ENCODE results near the gene DOLPP1. TPM values are rescaled to one million over a fixed set of nuclear protein-coding genes. Genes with fewer than 3 reads are reported as not detected.
A peak's percentile ranks its signal among the peaks of the same experiment; 100 is the strongest.

The DOLPP1 gene
- total RNA-seq, 1 experiment from 2014 or later = 30.4 TPM

DNA sequence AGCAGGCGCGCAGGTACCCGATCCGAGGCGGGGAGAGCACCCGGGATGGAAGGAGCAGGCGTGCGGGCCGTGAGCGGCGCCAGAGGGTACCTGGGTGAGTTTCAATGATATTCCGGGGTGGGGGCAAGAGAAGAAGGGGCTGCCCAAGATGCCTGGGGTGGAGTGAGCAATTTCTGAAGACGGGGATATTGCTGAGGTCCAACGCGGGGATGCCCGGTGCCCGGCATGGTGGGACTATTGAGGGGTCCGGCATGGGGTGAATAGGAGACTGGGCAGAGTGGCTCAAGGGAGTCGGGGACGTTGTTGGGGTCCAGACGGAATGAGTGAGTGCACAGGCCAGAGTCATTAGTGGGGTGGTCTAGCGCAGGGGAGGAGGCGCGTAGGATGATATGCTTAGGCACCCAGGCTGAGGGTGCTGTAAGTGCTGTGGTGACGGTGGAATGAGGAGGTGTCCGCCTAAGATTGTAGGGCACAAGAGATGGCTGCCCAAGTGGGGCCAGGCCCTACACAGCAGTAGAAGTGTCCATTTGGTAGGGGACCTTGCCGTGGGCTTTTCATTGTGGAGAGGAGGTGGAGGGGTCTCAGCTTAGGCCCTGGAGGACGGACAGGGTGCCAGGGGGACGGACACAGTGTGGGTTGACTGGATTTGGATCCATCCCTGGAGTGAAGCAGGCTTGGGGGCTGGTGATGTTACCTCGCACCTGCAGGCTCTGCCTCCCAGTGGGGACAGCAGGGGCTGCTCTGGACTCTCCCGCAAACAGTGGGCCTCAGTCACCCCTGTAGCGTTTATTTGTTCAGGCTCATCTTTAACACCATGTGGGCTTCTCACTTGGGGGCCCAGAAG lies 43.8 kb upstream of the DOLPP1 start:
- peak overlapping the region; percentile 97 for H3K4me3 ChIP-seq (ENCODE audit: low read depth, low read length, poor library complexity, severe bottlenecking)
- ChIA-PET CTCF (no interaction called here), POLR2A (ENCODE audit: low non-redundant PET) (interaction anchor here (0.7 kb wide), 1 partner anchor 10 kb away, joined by 4 read pairs; no protein-coding TSS in a partner anchor)
- H3K4me1 ChIP-seq (ENCODE audit: insufficient read depth, low read length, poor library complexity, severe bottlenecking) = peaks cover 12% of the 10 kb centered on the region
- no peak for DNase-seq (ENCODE audit: low spot score)
- peaks cover 3% of the 10 kb centered on the region for H3K36me3 ChIP-seq (ENCODE audit: insufficient read depth, low read length, poor library complexity, severe bottlenecking)
- BruUV-seq (replicated peaks) = no TSS peak
- no peak for TF ChIP-seq EZH2 (IDR thresholded peaks at IDR 0.05; ENCODE audit: borderline replicate concordance, low read depth, low read length, poor library complexity, severe bottlenecking)
- TF ChIP-seq, protein P1, sequence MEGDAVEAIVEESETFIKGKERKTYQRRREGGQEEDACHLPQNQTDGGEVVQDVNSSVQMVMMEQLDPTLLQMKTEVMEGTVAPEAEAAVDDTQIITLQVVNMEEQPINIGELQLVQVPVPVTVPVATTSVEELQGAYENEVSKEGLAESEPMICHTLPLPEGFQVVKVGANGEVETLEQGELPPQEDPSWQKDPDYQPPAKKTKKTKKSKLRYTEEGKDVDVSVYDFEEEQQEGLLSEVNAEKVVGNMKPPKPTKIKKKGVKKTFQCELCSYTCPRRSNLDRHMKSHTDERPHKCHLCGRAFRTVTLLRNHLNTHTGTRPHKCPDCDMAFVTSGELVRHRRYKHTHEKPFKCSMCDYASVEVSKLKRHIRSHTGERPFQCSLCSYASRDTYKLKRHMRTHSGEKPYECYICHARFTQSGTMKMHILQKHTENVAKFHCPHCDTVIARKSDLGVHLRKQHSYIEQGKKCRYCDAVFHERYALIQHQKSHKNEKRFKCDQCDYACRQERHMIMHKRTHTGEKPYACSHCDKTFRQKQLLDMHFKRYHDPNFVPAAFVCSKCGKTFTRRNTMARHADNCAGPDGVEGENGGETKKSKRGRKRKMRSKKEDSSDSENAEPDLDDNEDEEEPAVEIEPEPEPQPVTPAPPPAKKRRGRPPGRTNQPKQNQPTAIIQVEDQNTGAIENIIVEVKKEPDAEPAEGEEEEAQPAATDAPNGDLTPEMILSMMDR (conservative IDR thresholded peaks at IDR 0.05; ENCODE audit: low read depth, low read length) = no peak
- H3K9me3 ChIP-seq (ENCODE audit: low read depth, low read length, poor library complexity, severe bottlenecking) = no peaks in the 10 kb centered on the region
- intact Hi-C loops (cut with micrococcal nuclease; ENCODE audit: unreplicated experiment) = no loop called here
- no peaks in the 10 kb centered on the region for H3K27me3 ChIP-seq (replicated peaks; ENCODE audit: insufficient read depth, low read depth, low read length, poor library complexity)
- H3K27ac ChIP-seq (ENCODE audit: low read depth, low read length, poor library complexity, severe bottlenecking) = peak overlapping the region; percentile 86

DNA sequence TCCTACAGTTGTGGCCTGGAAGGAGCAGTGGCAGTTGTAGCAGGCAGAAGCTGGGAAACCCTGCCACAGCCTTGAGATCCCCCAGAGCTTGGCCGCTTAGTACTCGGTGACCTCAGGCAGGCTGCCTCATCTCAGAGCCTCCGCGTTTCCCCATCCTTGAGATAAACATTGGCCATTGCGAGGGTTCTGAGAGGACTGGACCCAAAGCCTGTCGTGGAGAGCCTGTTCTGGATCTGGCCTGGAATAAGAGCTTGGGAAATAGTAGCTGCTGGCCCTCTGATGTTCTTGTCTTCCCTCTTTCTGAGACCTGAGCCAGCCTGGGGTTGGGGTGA lies 43.2 kb upstream of the DOLPP1 start:
- TF ChIP-seq, protein P1 (conservative IDR thresholded peaks at IDR 0.05; ENCODE audit: low read depth, low read length) = no peak
- no peak for TF ChIP-seq EZH2 (IDR thresholded peaks at IDR 0.05; ENCODE audit: borderline replicate concordance, low read depth, low read length, poor library complexity, severe bottlenecking)
- no peaks in the 10 kb centered on the region for H3K27me3 ChIP-seq (replicated peaks; ENCODE audit: insufficient read depth, low read depth, low read length, poor library complexity)
- BruUV-seq (replicated peaks) = no TSS peak
- no peak for DNase-seq (ENCODE audit: low spot score)
- peaks cover 6% of the 10 kb centered on the region for H3K36me3 ChIP-seq (ENCODE audit: insufficient read depth, low read length, poor library complexity, severe bottlenecking)
- no peaks in the 10 kb centered on the region for H3K9me3 ChIP-seq (ENCODE audit: low read depth, low read length, poor library complexity, severe bottlenecking)
- ChIA-PET CTCF (no interaction called here), POLR2A (ENCODE audit: low non-redundant PET) (no interaction called here)
- peak overlapping the region; percentile 97 for H3K4me3 ChIP-seq (ENCODE audit: low read depth, low read length, poor library complexity, severe bottlenecking)
- H3K4me1 ChIP-seq (ENCODE audit: insufficient read depth, low read length, poor library complexity, severe bottlenecking) = peaks cover 12% of the 10 kb centered on the region
- intact Hi-C loops (cut with micrococcal nuclease; ENCODE audit: unreplicated experiment) = no loop called here
- peak overlapping the region; percentile 86 for H3K27ac ChIP-seq (ENCODE audit: low read depth, low read length, poor library complexity, severe bottlenecking)

DNA sequence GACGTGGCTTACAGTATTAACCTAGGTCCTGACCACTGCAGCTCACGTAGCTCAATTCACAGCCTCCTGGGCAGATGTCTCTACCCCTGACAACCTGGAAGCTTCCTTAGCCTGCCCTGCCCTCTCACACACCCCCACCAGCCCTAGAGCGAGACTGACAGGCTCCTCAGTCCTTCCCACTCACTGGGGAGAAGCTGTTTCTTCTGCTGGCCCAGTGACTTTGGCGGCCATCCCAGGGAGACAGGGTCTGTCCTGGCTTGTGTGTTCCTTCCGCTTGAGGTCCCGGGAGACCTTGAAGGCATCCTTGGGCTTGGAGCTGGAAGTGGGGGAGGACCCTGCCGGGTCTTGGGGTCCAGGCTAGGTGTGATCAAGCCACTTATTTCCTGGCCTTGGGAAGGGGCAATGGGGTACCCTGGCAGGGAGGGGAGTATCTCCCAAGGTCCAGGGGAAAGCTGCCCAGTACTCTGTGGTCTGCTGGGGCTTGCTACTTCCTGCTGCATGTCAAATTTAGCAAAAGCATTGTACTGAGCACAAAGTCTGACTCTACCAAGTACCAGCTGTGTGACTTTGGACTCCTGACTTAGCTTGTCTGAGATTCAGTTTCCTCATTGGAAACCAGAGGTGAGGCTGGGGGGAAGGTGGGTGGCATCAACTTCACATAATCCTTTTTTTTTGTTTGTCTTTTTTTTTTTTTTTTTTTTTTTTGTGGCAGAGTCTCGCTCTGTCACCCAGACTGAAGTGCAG lies 42.6 kb upstream of the DOLPP1 start:
- POLR2A ChIA-PET (ENCODE audit: low non-redundant PET) = no interaction called here
- H3K9me3 ChIP-seq (ENCODE audit: low read depth, low read length, poor library complexity, severe bottlenecking) = no peaks in the 10 kb centered on the region
- H3K4me3 ChIP-seq (ENCODE audit: low read depth, low read length, poor library complexity, severe bottlenecking) = peak overlapping the region; percentile 97
- no peak for TF ChIP-seq EZH2 (IDR thresholded peaks at IDR 0.05; ENCODE audit: borderline replicate concordance, low read depth, low read length, poor library complexity, severe bottlenecking)
- TF ChIP-seq, protein P1 (conservative IDR thresholded peaks at IDR 0.05; ENCODE audit: low read depth, low read length) = no peak
- CTCF ChIA-PET = interaction anchor here (0.9 kb wide), 1 partner anchor 42 kb away, joined by 10 read pairs; the partner anchor contains the start of gene DOLPP1
- intact Hi-C loops (cut with micrococcal nuclease; ENCODE audit: unreplicated experiment) = no loop called here
- no peak for DNase-seq (ENCODE audit: low spot score)
- BruUV-seq (replicated peaks) = no TSS peak
- H3K27ac ChIP-seq (ENCODE audit: low read depth, low read length, poor library complexity, severe bottlenecking) = no peak overlapping the region
- H3K4me1 ChIP-seq (ENCODE audit: insufficient read depth, low read length, poor library complexity, severe bottlenecking) = peaks cover 12% of the 10 kb centered on the region
- H3K27me3 ChIP-seq (replicated peaks; ENCODE audit: insufficient read depth, low read depth, low read length, poor library complexity) = no peaks in the 10 kb centered on the region
- H3K36me3 ChIP-seq (ENCODE audit: insufficient read depth, low read length, poor library complexity, severe bottlenecking) = peaks cover 7% of the 10 kb centered on the region
